M059J (cell line): ENCODE measurements around the gene TM9SF2. TPM values are rescaled to one million over a fixed set of nuclear protein-coding genes. Genes with fewer than 3 reads are reported as not detected.
"Not testable (repeated sequence)": the region's sequence is repeated elsewhere in the genome, so short reads cannot be mapped to it uniquely, and the experiment has no call there.

ENCODE experiments used
- DNase-seq: peaks from one replicate; pipeline ENCODE4 v3.0.0-alpha.2; 2012; ENCODE audit warnings: low read depth
- total RNA-seq: library from RNA; depleted of rRNA; stranded (reverse); fragments of >200 nt; shearing (Covaris generic); gene quantifications from 2 replicates; pipeline ENCODE4 v1.2.3, GENCODE V29; 2014; rRNA removed

Gene TM9SF2, protein sequence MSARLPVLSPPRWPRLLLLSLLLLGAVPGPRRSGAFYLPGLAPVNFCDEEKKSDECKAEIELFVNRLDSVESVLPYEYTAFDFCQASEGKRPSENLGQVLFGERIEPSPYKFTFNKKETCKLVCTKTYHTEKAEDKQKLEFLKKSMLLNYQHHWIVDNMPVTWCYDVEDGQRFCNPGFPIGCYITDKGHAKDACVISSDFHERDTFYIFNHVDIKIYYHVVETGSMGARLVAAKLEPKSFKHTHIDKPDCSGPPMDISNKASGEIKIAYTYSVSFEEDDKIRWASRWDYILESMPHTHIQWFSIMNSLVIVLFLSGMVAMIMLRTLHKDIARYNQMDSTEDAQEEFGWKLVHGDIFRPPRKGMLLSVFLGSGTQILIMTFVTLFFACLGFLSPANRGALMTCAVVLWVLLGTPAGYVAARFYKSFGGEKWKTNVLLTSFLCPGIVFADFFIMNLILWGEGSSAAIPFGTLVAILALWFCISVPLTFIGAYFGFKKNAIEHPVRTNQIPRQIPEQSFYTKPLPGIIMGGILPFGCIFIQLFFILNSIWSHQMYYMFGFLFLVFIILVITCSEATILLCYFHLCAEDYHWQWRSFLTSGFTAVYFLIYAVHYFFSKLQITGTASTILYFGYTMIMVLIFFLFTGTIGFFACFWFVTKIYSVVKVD
- total RNA-seq, result 172 and 215 TPM in 2 replicates

DNA sequence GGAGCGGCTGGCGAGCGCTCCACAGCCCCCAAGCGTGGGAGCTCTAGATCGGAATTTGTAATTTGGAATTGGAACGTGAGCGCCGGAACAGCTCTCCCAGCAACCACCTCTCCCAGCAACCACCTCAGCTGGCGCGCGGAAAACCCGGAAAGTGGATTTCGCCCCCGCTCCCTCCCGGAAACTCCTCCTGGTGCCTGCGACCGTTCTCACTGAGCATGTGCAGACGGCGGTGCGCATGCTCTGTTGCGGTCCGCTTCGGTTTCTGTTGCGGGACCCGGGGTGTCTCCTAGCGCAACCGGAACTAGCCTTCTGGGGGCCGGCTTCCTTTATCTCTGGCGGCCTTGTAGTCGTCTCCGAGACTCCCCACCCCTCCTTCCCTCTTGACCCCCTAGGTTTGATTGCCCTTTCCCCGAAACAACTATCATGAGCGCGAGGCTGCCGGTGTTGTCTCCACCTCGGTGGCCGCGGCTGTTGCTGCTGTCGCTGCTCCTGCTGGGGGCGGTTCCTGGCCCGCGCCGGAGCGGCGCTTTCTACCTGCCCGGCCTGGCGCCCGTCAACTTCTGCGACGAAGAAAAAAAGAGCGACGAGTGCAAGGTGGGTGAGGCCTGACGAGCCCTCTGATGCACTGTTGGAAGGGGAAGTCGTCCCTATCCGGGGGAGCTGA is at the start of gene TM9SF2:
Gene TM9SF2, plus strand, starts transcription at position 289 of the 664 bp plus-strand sequence. Its CDS starts 135 bp downstream, at position 424.
- DNase-seq, result peak; percentile 94

DNA sequence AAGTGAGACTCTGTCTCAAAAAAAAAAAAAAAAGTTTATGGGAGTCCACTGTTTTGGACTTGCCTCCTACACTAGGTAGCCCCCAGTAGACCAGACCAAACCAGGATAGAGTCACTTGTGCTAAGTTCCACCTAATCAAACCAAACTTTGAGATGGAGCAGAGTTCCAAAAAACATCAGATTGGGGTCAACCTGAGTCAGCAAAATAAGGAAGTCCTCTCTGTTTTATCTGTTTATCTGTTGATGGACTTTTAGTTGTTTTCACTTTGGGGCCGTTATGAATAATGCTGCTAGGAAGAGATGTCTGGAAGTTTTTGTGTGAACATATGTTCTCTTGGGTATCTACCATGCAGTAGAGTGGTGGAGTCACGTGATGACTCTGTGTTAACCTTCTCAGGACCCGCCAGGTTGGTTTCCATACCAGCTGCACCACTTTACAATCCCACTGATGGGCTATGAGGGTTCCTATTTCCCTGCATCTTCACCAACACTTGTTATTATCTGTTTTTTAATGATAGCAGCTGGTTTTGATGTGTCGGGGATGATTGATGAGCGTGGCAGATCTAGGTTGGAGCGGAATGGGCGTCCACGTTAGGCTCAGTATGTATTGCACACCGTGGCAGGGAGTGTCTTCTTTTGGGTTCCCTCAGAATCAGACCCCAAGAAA is 46.6 kb upstream of the TM9SF2 start:
- no peak for DNase-seq

DNA sequence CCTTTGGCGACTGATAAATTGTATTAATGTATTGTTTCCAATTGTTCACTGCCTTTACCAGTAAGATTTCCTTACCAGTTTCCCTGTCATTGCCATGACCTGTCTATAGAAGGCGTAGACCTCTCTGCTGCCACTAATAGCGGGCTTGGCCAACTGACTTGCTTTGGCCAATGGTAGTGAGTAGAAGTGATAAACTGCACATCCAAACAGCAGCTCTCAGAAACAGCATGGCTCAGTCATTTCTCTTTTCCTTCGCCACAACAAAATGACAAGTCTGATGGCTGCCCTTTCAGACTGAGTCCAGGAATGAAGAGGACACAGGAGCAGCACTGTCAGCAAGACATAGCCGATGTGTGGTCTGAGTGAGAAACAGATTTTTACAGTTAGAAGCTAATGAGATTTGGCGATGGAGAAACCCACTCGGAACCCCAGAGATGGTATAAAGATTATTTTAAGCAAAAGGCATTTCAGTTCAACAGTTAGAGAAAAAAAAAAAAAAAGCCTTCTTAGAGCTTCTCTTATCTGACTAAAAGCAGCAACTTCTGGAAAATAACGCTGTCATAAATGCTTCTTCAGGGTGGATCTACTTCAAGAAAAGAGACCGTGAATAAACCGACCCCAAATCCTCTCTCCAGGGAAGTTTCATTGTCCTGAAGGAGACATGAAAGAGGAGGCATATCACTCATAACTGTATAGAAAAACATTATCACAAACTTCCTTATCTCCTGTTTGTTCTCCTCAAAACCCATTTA is 42.0 kb upstream of the TM9SF2 start:
- DNase-seq, result no peak

DNA sequence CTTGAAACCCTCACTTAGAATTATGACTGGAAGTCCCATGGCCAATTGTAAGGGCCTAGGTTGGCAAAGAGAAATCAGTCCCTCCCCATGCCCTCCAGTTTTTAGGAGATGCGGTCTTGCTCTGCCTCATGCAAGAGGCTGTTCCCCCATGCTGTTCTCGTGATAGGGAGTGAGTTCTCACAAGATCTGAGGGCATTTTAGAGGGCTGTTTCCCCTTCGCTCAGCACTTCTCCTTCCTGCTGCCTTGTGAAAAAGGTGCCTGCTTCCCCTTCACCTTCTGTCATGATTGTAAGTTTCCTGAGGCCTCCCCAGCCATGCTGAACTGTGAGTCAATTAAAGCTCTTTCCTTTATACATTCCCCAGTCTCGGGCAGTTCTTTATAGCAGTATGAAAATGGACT is 40.5 kb upstream of the TM9SF2 start:
- DNase-seq, result not testable (repeated sequence)

DNA sequence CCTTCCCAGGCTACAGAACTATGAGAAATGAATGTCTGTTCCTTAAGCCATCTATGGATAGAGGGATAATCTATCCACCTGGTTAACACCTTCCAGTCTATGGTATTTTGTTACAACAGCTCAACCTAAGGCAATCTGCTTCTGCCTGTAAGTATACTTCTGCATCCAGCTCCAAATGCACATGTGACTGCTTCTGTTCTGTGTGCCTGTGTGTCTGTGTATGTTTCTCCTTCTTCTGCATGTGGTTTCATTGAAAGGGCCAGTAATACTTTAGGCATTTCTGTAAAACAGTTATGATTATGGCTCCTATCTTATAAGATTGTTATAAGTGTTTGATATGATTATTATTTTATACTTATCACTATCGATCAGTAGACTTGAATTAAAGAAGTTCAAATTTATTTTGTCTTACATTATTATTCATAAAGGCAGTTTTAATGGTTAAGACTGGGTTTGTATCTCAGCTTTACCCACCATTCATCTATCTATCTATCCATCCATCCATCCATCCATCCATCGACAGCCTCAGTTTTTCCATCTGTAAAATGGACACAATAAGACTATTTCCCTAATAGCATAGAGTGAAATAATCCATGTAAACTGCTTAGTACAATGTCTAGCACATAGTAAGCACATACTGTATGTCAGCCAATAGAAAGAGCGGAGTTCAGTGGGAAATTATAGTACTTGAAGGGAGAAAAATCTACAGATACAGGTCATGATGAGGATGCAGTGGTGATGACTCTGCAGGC is 37.5 kb upstream of the TM9SF2 start:
- no peak for DNase-seq

DNA sequence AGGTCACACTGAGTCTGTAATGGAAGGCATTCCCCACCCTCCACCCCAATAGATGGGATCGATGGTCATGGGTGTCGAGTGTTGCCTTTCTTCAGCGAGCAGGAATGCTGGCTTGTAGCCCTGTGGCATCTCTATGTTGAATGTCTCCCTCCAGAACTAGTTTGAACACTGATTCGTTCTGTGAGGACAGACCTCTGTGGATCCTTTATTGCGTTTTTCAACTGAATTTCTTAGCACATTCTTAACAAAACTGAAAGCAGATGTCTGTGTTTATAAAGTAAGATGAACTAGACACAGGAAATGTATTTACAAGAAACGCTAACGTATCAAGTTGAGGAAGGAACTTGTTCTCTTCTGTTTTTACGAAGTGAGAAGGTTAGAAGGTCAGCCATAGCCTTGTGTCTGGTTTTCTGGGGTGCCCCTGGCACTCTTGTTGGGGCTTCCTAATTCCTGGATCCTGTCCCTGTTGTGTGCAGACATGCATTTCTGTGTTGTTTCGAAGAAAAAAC is 36.8 kb upstream of the TM9SF2 start:
- DNase-seq, result no peak

DNA sequence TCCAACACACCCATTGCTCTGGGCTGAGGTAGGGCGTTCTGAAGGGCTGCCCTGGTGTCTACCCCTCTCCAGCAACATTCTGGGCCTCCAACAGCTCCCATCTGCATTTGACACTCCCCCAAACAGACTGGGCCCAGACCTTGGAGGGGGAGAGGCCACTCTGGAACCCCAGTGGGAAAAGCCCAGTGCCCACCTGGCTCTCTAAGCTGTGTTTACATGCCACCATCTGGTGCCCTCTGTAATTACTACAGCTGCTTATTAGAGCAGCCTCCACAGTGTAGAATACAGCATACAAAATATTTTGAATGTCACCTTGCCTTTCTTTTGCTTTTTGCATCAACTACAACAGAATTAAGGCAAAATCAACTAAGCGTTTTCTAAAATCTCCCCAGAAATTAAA is 35.8 kb upstream of the TM9SF2 start:
- no peak for DNase-seq

DNA sequence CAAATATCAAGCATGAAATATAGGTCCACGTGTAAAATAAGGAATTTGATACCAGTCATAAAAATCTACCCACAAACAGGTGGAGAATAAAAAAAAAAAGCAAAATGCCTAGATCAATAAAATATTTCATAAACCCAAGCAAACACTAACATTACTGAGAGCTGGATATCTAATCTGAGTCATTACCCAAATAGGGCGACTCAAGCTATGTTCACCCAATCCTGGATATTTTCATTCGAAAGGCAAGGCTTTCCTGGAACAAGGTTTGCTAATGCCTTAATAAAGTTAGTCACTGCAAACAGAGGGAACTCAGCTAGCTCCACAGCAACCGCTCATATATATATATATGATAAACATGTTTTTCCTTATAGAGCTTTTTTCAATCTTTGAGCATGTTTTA is 33.5 kb upstream of the TM9SF2 start:
- DNase-seq, result peak; percentile 39

DNA sequence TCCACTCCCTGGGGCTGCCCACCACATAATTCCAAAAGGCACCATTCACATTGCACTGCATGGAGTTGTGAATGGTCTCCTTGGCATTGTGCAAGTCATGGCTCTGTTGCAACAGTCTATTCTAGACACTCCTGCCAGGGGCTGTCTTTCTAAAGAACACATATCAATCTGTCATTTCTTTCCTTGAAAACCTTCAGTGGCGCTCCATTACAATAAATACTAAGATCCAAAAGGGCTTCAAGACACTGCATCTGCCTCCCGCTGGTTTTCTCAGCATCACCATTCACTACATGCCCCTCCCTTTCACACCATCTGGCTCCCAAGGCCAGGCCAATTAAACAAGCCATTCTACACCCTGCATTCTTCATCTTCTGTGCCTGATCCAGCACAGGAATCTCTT is 32.2 kb upstream of the TM9SF2 start:
- no peak for DNase-seq

DNA sequence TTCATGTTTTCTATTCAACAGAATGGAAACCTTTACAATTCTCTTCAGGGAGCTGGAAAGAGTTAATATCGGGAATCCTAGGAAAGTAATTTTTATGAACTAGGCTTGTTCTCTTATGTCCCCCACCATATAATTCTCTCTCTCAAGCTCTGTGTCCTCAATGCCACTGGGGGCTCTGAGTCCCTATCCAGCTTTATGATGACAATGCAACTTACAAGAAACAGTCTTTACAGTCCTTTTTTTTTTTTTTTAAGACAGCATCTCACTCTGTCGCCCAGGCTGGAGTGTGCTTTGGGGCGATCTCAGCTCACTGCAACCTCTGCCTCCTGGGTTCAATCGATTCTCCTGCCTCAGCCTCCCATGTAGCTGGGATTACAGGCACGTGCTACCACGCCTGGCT is 31.2 kb upstream of the TM9SF2 start:
- no peak for DNase-seq

DNA sequence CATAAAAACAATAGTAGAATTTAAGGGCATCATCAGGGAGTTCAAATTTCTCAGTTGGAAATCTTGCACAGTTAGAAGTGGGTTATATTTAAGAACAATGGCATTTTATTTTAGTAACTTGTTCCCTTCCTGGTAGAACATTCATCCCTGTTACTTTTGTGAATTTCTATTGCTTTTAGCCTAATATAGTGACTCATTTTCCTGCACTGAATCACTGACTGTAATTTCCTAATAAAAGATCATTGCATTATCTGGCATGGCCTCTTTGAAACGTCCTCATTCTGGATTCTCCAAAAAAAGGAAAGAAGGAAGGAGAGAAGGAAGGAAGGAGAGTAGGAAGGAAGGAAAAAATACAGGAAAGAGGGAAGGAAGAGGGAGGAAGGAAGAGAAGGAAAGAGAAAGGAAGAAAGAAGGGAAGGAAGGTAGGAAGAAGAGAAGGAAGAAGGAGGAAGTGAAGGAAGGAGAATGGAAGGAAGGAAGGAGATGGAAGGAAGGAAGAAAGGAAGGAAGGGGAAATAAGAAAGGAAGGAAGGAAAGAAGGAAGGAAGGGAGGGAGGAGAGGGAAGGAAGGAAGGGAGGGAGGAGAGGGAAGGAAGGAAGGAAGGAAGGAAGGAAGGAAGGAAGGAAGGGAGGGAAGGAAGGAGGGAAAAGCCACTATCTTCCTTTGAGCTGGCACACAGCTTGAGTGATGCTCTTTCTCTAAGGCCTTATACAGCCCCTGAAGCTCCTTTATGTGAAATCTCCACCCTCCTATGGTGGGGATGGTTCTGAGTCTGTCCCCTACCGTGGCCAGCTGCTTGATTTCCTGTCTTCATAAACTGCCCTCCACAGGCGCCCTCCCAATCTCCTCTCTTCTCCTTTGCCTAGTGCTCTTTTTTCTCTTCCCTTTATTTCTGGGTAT is 29.8 kb upstream of the TM9SF2 start:
- DNase-seq, result no peak

DNA sequence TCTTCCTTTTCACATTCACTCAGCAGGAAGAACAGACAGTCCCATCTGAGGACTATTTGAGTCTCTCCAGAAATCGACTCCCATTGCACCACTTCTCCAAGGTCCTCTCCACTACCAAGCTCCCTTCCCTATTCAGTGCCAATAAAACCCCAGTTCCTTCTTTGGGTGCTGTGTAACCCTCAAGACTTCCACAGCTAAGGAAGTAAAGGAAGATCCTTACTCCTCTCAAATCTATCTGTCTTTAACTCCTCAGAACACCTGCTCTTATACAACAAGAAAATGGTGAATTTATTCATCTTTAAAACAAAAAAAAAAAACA is 29.2 kb upstream of the TM9SF2 start:
- no peak for DNase-seq

DNA sequence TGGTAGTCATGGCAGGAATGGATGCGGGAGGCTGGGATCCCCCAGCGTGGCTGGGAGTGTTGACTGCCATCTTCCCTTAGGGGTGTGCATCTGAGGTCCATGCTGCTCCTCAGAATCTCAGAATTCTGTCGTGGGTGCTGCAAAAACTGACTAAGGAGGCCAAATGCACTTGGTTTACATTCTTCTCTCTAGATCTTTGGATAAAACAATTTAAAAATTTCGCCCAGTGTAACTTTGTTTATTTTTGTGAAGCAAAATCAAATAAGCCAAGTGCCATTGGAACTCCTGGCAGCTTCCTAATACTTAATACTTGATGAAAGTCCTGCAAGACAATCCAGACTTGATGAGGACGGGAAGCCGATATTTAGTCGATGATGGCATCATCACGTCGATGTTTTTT is 27.8 kb upstream of the TM9SF2 start:
- DNase-seq, result no peak

DNA sequence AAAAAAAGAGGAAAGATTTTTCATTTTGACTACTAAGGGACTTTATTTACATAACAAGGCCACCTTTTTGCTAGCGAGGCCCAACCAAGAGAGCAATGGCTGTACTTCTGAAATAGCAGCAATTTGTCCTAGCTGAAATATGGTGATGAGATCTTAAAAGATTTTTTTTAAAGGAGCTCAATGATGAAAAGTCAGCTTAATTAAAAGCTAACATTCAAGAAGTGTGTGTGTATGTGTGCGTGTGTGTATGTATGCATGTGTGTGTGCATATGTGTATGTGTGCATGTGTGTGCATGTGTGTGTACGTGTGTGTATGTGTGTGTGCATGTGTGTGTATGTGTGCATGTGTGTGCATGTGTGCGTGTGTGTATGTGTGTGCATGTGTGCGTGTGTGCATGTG is 24.6 kb upstream of the TM9SF2 start:
- DNase-seq, result no peak

DNA sequence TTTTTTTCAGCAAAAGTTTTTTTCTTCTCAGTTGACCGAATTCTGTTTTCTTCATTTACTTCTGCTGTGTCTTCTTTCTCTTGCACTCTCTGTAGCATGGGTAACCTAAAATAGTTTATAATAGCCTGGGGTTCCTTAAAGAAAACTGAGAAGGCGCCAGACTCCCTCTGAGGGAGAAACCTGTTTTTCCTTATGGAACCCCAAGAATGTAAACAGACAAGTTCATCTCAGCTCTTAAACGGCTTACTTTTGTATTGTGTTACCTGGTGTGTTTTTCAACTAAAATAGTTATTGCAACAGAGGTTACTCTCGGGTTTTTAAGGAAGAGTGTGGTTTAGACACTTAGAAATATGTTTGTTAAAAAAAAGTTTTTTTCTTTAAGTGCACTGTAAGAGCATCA is 23.8 kb upstream of the TM9SF2 start:
- no peak for DNase-seq

DNA sequence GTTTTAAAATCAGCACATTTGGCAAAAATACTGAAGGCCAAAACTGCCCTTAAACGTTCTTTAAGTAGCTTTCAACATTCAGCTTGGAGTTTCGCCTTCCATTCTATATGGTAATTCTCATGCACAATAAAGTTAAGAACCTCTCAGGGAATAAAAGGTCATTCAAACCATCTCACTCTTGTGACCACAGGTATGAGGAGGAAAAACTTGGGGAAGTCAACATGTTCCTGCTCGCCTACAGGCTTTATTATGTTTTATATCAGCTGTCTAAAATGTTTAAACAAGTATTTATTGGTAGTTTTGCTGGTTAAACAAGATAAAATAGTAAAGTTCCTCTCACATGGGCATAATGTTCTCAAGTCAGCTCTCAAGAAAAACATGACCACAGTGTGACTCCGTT is 19.9 kb upstream of the TM9SF2 start:
- no peak for DNase-seq

DNA sequence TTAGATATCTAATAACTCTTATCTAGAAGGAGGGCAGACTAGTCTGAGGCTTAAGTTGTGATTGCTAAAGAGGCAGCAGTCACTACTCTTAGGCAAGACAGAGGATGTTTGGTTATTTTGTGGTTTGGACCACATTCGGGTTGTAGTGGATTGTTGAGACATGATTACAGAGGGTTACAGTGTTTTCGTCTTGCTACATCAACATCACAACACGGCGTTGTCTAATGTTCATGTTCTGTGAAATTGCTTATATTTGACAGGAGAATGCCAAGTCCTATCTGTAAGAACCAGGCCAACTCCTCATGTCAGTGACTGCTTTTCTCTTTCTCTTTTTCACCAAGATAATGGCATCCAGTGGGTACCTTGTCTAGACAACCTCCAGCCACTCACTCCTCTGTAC is 16.8 kb upstream of the TM9SF2 start:
- peak; percentile 50 for DNase-seq

DNA sequence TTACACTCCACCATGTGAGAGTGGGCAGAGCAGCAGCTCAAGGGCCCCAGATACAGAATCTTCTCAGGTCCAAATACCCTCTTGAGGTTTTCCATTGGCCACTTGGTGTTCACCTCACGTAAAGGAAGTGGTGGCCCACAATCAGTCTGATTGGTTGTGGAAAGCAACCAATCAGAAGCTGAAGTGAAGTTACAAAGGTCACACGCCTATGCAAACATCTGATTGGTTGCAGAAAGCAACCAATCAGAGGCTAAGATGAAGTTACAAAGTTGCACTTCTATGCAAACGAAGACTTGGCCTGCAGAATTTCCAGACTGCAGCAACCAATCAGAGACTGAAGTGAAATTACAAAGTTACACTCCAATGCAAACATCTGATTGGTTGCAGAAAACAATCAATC is 14.3 kb upstream of the TM9SF2 start:
- no peak for DNase-seq

DNA sequence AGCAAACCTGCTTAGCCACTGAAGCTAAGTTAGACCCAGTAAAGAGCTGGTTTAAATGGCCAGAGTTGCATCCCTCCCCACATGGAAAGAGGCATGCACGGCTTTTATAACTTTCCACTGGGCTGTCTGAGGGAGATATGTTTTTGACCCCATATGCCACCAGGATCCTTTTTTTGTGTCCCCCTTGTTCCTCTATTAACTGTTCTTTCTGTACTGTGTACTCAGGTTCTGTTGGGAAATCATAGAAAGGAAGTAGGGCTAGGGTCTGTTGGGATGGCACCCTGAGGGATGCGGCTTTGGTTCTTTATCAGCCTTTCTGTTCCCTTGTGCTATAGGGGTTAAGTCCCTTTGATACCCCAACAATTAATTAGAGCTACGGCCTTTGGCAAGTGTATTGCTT is 12.2 kb upstream of the TM9SF2 start:
- no peak for DNase-seq

DNA sequence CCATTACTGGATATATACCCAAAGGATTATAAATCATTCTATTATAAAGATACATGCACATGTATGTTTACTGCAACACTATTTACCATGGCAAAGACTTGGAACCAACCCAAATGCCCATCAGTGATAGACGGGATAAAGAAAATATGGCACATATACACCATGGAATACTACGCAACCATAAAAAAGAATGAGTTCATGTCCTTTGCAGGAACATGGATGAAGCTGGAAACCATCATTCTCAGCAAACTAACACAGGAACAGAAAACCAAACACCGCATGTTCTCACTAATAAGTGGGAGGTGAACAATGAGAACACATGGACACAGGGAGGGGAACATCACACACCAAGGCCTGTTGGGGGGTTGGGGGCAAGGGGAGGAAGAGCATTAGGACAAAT is 9.5 kb upstream of the TM9SF2 start:
- DNase-seq, result not testable (repeated sequence)
